GM12878 (cell line): Measurements from ENCODE around the gene C5orf15.

ENCODE experiments used
- ASH2L ChIP-seq: fragments of 300-600, 200-600 bp; sonication (generic); IDR thresholded peaks from 2 replicates; pipeline ENCODE4 v1.6.1; 2017; ENCODE audit warnings: low read depth, mild to moderate bottlenecking, borderline replicate concordance
- HDAC2 ChIP-seq: fragments of 200-600 bp; sonication (generic); IDR thresholded peaks from 2 replicates; pipeline ENCODE4 v1.6.1; 2017
- KDM1A ChIP-seq: fragments of 200-600 bp; sonication (generic); IDR thresholded peaks from 2 replicates; pipeline ENCODE4 v1.6.1; 2016; ENCODE audit warnings: borderline replicate concordance
- MEF2A ChIP-seq: IDR thresholded peaks from 2 replicates; pipeline ENCODE4 v1.6.1; 2011; ENCODE audit warnings: low read depth, mild to moderate bottlenecking, low read length, moderate library complexity; ENCODE audit not compliant: insufficient read depth
- MXI1 ChIP-seq: fragments of 150-350 bp; IDR thresholded peaks from 2 replicates; pipeline ENCODE4 v1.6.1; 2011; ENCODE audit warnings: low read depth, mild to moderate bottlenecking, inconsistent platforms, low read length, improper control_type of control experiment
- NFYB ChIP-seq: IDR thresholded peaks from 2 replicates; pipeline ENCODE4 v1.6.1; 2011; ENCODE audit warnings: low read depth, mild to moderate bottlenecking, low read length, improper control_type of control experiment, moderate library complexity; ENCODE audit not compliant: insufficient read depth
- POLR2A ChIP-seq: IDR thresholded peaks from 2 replicates; pipeline ENCODE4 v1.6.1; 2011; ENCODE audit warnings: low read depth, mild to moderate bottlenecking, low read length
- POLR2AphosphoS5 ChIP-seq: IDR thresholded peaks from 2 replicates; pipeline ENCODE4 v1.6.1; 2011; ENCODE audit warnings: mild to moderate bottlenecking, low read length, inconsistent platforms
- TCF12 ChIP-seq: IDR thresholded peaks from 2 replicates; pipeline ENCODE4 v1.6.1; 2011; ENCODE audit warnings: low read depth, mild to moderate bottlenecking, low read length
- ZSCAN29 ChIP-seq: fragments of 450-650 bp; IDR thresholded peaks from 2 replicates; pipeline ENCODE4 v1.6.1; 2017; ENCODE audit warnings: mild to moderate bottlenecking, moderate library complexity
- TF ChIP-seq, protein P1 (sequence below), 3 experiments: IDR thresholded peaks in 2 of 3; conservative IDR thresholded peaks in 1 of 3; 2 replicates each; pipeline ENCODE4 v1.5.1; 2011; ENCODE audit warnings: low read depth in 3 of 3, low read length in 3 of 3, mild to moderate bottlenecking in 3 of 3, control low read depth in 2 of 3, moderate library complexity in 2 of 3, inconsistent platforms in 1 of 3, mixed read lengths in 1 of 3; ENCODE audit not compliant: control insufficient read depth in 2 of 3, insufficient read depth in 1 of 3; ENCODE audit errors: extremely low read depth in 1 of 3

DNA sequence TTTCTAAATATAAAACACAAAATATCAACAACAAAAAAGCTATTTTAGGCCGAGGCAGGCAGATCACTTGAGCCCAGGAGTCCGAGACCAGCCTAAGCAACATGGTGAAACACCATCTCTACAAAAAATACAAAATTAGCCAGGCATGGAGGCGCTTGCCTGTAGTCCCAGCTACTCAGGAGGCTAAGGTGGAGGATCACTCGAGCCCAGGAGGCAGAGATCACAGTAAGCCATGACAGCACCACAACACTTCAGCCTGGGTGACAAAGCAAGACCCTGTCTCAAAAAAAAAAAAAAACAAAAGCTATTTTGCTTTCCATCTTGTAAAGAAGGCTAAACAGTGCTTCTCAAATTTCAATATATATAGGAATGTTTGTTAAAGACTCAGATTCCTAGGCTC lies 11.3 kb downstream of the C5orf15 start:
- no peak for TF ChIP-seq KDM1A
- TF ChIP-seq HDAC2 = no peak
- TF ChIP-seq NFYB = no peak
- TF ChIP-seq, protein P1, sequence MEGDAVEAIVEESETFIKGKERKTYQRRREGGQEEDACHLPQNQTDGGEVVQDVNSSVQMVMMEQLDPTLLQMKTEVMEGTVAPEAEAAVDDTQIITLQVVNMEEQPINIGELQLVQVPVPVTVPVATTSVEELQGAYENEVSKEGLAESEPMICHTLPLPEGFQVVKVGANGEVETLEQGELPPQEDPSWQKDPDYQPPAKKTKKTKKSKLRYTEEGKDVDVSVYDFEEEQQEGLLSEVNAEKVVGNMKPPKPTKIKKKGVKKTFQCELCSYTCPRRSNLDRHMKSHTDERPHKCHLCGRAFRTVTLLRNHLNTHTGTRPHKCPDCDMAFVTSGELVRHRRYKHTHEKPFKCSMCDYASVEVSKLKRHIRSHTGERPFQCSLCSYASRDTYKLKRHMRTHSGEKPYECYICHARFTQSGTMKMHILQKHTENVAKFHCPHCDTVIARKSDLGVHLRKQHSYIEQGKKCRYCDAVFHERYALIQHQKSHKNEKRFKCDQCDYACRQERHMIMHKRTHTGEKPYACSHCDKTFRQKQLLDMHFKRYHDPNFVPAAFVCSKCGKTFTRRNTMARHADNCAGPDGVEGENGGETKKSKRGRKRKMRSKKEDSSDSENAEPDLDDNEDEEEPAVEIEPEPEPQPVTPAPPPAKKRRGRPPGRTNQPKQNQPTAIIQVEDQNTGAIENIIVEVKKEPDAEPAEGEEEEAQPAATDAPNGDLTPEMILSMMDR (IDR thresholded peaks at IDR 0.05 in 2 of 3, conservative IDR thresholded peaks at IDR 0.05 in 1 of 3; ENCODE audit: control insufficient read depth in 2 of 3, extremely low read depth in 1 of 3, insufficient read depth in 1 of 3, low read depth in 3 of 3, low read length in 3 of 3) = no peak
- no peak for TF ChIP-seq MEF2A
- no peak for TF ChIP-seq POLR2AphosphoS5
- no peak for TF ChIP-seq TCF12
- no peak for TF ChIP-seq POLR2A
- no peak for TF ChIP-seq ASH2L
- TF ChIP-seq MXI1 = no peak
- no peak for TF ChIP-seq ZSCAN29
